ENCODE results near the gene AVPR1A. TPM values are rescaled to one million over a fixed set of nuclear protein-coding genes. Genes with fewer than 3 reads are reported as not detected.

AVPR1A gene
- not detected in 2 replicates for total RNA-seq (2013; cell fraction: nucleolus; rRNA removed)
- total RNA-seq (2014; rRNA removed) (under 0.01 TPM in 1 of 2 replicates, not detected in the other), total RNA-seq (2014; rRNA removed; fragmentation: Illumina TruSeq; extraction: Trizol) (not detected in 2 replicates), total RNA-seq (2021) (0.10 TPM in 1 of 2 replicates, not detected in the other), polyA plus RNA-seq (2011; rRNA removed) (0.04 and 0.13 TPM in 2 replicates), polyA plus RNA-seq (2014; fragmentation: Illumina TruSeq; extraction: Trizol) (not detected in 2 replicates), polyA plus RNA-seq (2014; fragmentation: Nextera tagmentation; extraction: Ambion mirVana) (not detected), polyA plus RNA-seq (2014; rRNA removed) (not detected in 2 replicates), polyA plus RNA-seq (2016; fragmentation: Nextera tagmentation; extraction: Ambion mirVana) (not detected), polyA minus RNA-seq (2011; rRNA and poly(A)+ RNA removed) (0.05 TPM in 1 of 2 replicates, not detected in the other), Bru-seq, nascent RNA (percentile 18 among the genes with signal in this experiment), BruChase-seq, experiment 1, labeled RNA remaining after a 6-hour chase (percentile 10 among the genes with signal in this experiment), BruChase-seq, experiment 2, labeled RNA remaining after a 2-hour chase (percentile 19 among the genes with signal in this experiment)
- polyA plus RNA-seq (2011; ENCODE audit: low read depth) = not detected
- polyA plus RNA-seq (2011; cell fraction: cytosol; rRNA removed) = 0.03 and 0.09 TPM in 2 replicates
- polyA plus RNA-seq (2011; cell fraction: nucleus; rRNA removed) = 0.12 and 0.19 TPM in 2 replicates
- not detected in 2 replicates for polyA plus RNA-seq (2012)
- not detected in 2 replicates for polyA minus RNA-seq (2011; cell fraction: cytosol; rRNA and poly(A)+ RNA removed)
- not detected in 2 replicates for polyA minus RNA-seq (2011; cell fraction: nucleus; rRNA and poly(A)+ RNA removed)
- long read RNA-seq, experiment 1 = 0 reads
- long read RNA-seq, experiment 2 = 0 reads

DNA sequence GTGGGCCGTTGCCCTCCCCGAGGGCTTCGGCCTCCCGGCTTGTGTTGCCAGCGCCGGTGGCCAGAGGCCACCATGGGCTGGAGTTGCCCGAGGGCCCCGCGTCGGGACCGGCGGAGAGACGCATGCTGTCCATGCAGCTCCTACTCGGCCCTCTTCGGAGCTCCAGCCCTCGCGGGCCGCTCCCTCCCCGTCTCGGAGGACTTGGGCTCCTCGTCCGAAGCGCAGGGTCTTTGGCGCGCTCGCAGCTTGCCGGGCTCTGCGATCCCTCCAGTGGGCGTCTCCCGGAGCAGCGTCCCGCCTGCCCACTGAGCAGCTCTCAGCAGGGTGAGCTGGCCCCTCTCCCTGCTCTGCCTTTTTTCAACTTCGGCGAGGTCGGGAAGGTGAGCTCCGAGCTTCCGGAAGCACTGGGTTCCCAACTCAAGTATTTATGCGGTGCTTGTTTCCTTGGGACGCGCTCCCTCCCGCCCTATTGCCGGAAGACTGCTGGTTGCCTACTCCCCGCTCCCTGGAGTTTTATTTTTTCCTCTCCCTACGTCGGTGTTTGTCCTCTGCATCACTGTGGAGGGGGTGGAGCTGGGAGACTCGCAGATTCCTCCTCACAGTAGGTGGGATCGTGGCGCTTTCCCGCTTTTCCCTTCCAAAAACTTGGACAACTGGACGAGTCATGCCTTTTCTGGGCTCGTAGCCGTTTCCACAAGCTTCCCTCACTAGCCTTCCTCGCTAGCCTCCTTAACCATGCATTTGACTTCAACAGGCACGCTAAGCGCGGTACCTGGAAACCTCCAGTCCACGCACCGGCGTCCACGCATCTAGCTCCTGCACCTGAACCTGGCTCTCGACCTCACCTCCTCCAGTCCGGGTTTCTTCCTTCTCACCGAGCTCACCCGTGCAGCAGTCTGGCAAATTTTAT, at the start of gene AVPR1A:
TSS of gene AVPR1A (minus strand) at position 489 of the 910 bp plus-strand sequence. CDS start at position 124, 365 bp downstream.
- WGBS (ENCODE audit: insufficient coverage, insufficient replicate concordance, low lambda C conversion rate, missing lambda C conversion rate) = 29% methylated on average over 54 of the region's 64 CpGs
- Histone ChIP-seq H3K4me3 (no peak within 1 kb of the TSS), H4K20me1 (ENCODE audit: control insufficient read depth, insufficient read depth) (no peaks in the 10 kb centered on the region), H3K4me2 (ENCODE audit: control insufficient read depth, insufficient read depth) (no peak within 1 kb of the TSS), H3K27me3 (replicated peaks in 1 of 2; ENCODE audit: control insufficient read depth in 2 of 2, insufficient read depth in 2 of 2, low read length in 1 of 2) (peaks cover 10 to 11% of the 10 kb centered on the region in 2 experiments), H3K4me1 (ENCODE audit: control insufficient read depth, insufficient read depth, low read length) (no peaks in the 10 kb centered on the region), H2AFZ (ENCODE audit: control insufficient read depth, low read depth, low read length) (no peak within 1 kb of the TSS), H3K9me3 (replicated peaks; ENCODE audit: control insufficient read depth, insufficient read depth, low read length) (no peaks in the 10 kb centered on the region; the same call in 2 of the 3 replicates), H3K27ac (ENCODE audit: control insufficient read depth, insufficient read depth) (no peak within 1 kb of the TSS), H3K79me2 (ENCODE audit: control insufficient read depth, insufficient read depth, low read length) (no peaks in the 10 kb centered on the region), H3K9ac (ENCODE audit: control insufficient read depth, insufficient read depth, low read length) (no peak within 1 kb of the TSS), H3K36me3 (ENCODE audit: control insufficient read depth in 2 of 2, insufficient read depth in 2 of 2, low read length in 1 of 2) (no peaks in the 10 kb centered on the region)
- FAIRE-seq (no peak), DNase-seq (ENCODE audit: low read depth, low spot score) (no peak), ATAC-seq (no peak)
- in situ Hi-C loops (cut with MboI) (no loop called here), intact Hi-C loops (cut with micrococcal nuclease; ENCODE audit: unreplicated experiment) (no loop called here)
- ChIA-PET RAD21 (ENCODE audit: unreplicated experiment) (interaction anchor here (1.0 kb wide), 1 partner anchor 650 kb away, joined by 5 read pairs; no protein-coding TSS in a partner anchor), POLR2A (no interaction called here), SMC1A (ENCODE audit: uncharacterized antibody, unreplicated experiment) (interaction anchor here (0.8 kb wide), 1 partner anchor 269 kb away, joined by 3 read pairs; no protein-coding TSS in a partner anchor), CTCF (interaction anchor here (0.7 to 2.0 kb wide), 7 partner anchors 9 to 299 kb away, joined by 3 to 8 read pairs (median 4); no protein-coding TSS in a partner anchor)
- TF ChIP-seq RBBP5 (conservative IDR thresholded peaks at IDR 0.05) (no peak), KAT2A (conservative IDR thresholded peaks at IDR 0.05; ENCODE audit: control insufficient read depth, low read depth, low read length) (no peak), HDAC2 (IDR thresholded peaks at IDR 0.05) (no peak), STAT1 (conservative IDR thresholded peaks at IDR 0.05) (no peak), SUZ12 (IDR thresholded peaks at IDR 0.05; ENCODE audit: unreplicated experiment) (peak; percentile 37), POLR2AphosphoS5 (IDR thresholded peaks at IDR 0.05; ENCODE audit: low read length) (no peak)
- no TSS peak for BruUV-seq (replicated peaks)
